ENCODE results near the gene HPSE2. TPM values are rescaled to one million over a fixed set of nuclear protein-coding genes. Genes with fewer than 3 reads are reported as not detected.

HPSE2 gene
- total RNA-seq, 2 experiments from 2014 or later = not detected

- no peak for ATAC-seq (ENCODE audit: poor library complexity)
- intact Hi-C loops (cut with DNase I, micrococcal nuclease) = no loop called here
- no peak overlapping the region for H3K4me3 Mint-ChIP-seq
- H3K4me1 Mint-ChIP-seq (ENCODE audit: low read depth) = no peaks in the 10 kb centered on the region
- Histone ChIP-seq H3K9me3 (ENCODE audit: control insufficient read depth in 1 of 2, insufficient read depth in 1 of 2, low read length in 2 of 2) (no peaks in the 10 kb centered on the region), H3K27ac (ENCODE audit: low read depth in 1 of 2, low read length in 2 of 2) (no peak overlapping the region), H3K4me3 (ENCODE audit: low read length) (no peak overlapping the region), H3K36me3 (ENCODE audit: insufficient read depth, low read length) (no peaks in the 10 kb centered on the region), H3K27me3 (ENCODE audit: control insufficient read depth in 1 of 2, insufficient read depth in 2 of 2, low read length in 2 of 2) (peaks cover 0 to 9% of the 10 kb centered on the region in 2 experiments), H3K4me1 (ENCODE audit: insufficient read depth, low read length) (no peaks in the 10 kb centered on the region)
- no peak overlapping the region for H3K27ac Mint-ChIP-seq
- no peaks in the 10 kb centered on the region for H3K36me3 Mint-ChIP-seq (ENCODE audit: low read depth)
- ChIA-PET POLR2A (no interaction called here), CTCF (no interaction called here)
- no peaks in the 10 kb centered on the region for H3K9me3 Mint-ChIP-seq
- peaks cover 25% of the 10 kb centered on the region for H3K27me3 Mint-ChIP-seq
- no peak for DNase-seq
- TF ChIP-seq CTCF (IDR thresholded peaks at IDR 0.05) = no peak
These were observed 776.6 kb downstream of the HPSE2 start for GRCh38 chr10:98458809-98459784.

GRCh38 chr10:98457721-98458120, 777.9 kb downstream of the HPSE2 start:
- DNase-seq (no peak), ATAC-seq (ENCODE audit: poor library complexity) (no peak)
- Histone ChIP-seq H3K27ac (ENCODE audit: low read depth in 1 of 2, low read length in 2 of 2) (no peak overlapping the region), H3K36me3 (ENCODE audit: insufficient read depth, low read length) (no peaks in the 10 kb centered on the region), H3K4me3 (ENCODE audit: low read length) (no peak overlapping the region), H3K9me3 (ENCODE audit: control insufficient read depth in 1 of 2, insufficient read depth in 1 of 2, low read length in 2 of 2) (no peaks in the 10 kb centered on the region), H3K4me1 (ENCODE audit: insufficient read depth, low read length) (no peaks in the 10 kb centered on the region), H3K27me3 (ENCODE audit: control insufficient read depth in 1 of 2, insufficient read depth in 2 of 2, low read length in 2 of 2) (peaks cover 0 to 9% of the 10 kb centered on the region in 2 experiments)
- TF ChIP-seq CTCF (IDR thresholded peaks at IDR 0.05) = no peak
- ChIA-PET CTCF (interaction anchor here (1.1 kb wide), 1 partner anchor 9 kb away, joined by 3 read pairs; no protein-coding TSS in a partner anchor), POLR2A (no interaction called here)
- Mint-ChIP-seq H3K27me3 (peaks cover 36% of the 10 kb centered on the region), H3K4me1 (ENCODE audit: low read depth) (no peaks in the 10 kb centered on the region), H3K4me3 (no peak overlapping the region), H3K9me3 (no peaks in the 10 kb centered on the region), H3K27ac (no peak overlapping the region), H3K36me3 (ENCODE audit: low read depth) (no peaks in the 10 kb centered on the region)
- intact Hi-C loops (cut with DNase I, micrococcal nuclease) = no loop called here

GRCh38 chr10:98456686-98457482, 778.8 kb downstream of the HPSE2 start:
- no peak overlapping the region for H3K27ac ChIP-seq (ENCODE audit: low read depth in 1 of 2, low read length in 2 of 2)
- no peak overlapping the region for H3K27ac Mint-ChIP-seq
- H3K36me3 Mint-ChIP-seq (ENCODE audit: low read depth) = no peaks in the 10 kb centered on the region
- peaks cover 38% of the 10 kb centered on the region for H3K27me3 Mint-ChIP-seq
- ChIA-PET CTCF (no interaction called here), POLR2A (no interaction called here)
- intact Hi-C loops (cut with DNase I, micrococcal nuclease) = no loop called here
- no peak for ATAC-seq (ENCODE audit: poor library complexity)
- H3K36me3 ChIP-seq (ENCODE audit: insufficient read depth, low read length) = no peaks in the 10 kb centered on the region
- H3K9me3 Mint-ChIP-seq = no peaks in the 10 kb centered on the region
- no peaks in the 10 kb centered on the region for H3K4me1 Mint-ChIP-seq (ENCODE audit: low read depth)
- H3K27me3 ChIP-seq (ENCODE audit: control insufficient read depth in 1 of 2, insufficient read depth in 2 of 2, low read length in 2 of 2) = peaks cover 0 to 9% of the 10 kb centered on the region in 2 experiments
- H3K4me3 ChIP-seq (ENCODE audit: low read length) = no peak overlapping the region
- no peak for DNase-seq
- H3K4me1 ChIP-seq (ENCODE audit: insufficient read depth, low read length) = no peaks in the 10 kb centered on the region
- H3K9me3 ChIP-seq (ENCODE audit: control insufficient read depth in 1 of 2, insufficient read depth in 1 of 2, low read length in 2 of 2) = no peaks in the 10 kb centered on the region
- H3K4me3 Mint-ChIP-seq = no peak overlapping the region
- no peak for TF ChIP-seq CTCF (IDR thresholded peaks at IDR 0.05)

All from CD4-positive, alpha-beta T cell (primary cell).